Fibroblast of pulmonary artery (primary cell): Measurements from ENCODE around the gene ODAD2.

ENCODE experiments used
- DNase-seq: peaks from one replicate; pipeline ENCODE4 v3.0.0-alpha.2; 2010; ENCODE audit warnings: low read depth
- H3K4me3 ChIP-seq: replicated peaks from 2 replicates; pipeline ENCODE4 v1.5.1; 2011; ENCODE audit warnings: low read depth, mild to moderate bottlenecking, control low read depth, low read length, moderate library complexity
- CTCF ChIP-seq: IDR thresholded peaks from 2 replicates; pipeline ENCODE4 v1.5.1; 2011; ENCODE audit warnings: mild to moderate bottlenecking, control low read depth, low read length, inconsistent platforms; ENCODE audit errors: missing control alignments

ODAD2 gene

GRCh38 chr10:27857616-27858015 lies 141.3 kb downstream of the ODAD2 start:
- no peak for DNase-seq
- TF ChIP-seq CTCF, result no peak
- H3K4me3 ChIP-seq, result no peak overlapping the region

GRCh38 chr10:27844223-27844622 lies 154.7 kb downstream of the ODAD2 start:
- H3K4me3 ChIP-seq, result no peak overlapping the region
- no peak for TF ChIP-seq CTCF
- no peak for DNase-seq

- H3K4me3 ChIP-seq, result no peak overlapping the region
- DNase-seq, result no peak
- no peak for TF ChIP-seq CTCF
These were observed 160.0 kb downstream of the ODAD2 start for GRCh38 chr10:27838901-27839300.

GRCh38 chr10:27838361-27838760 lies 160.5 kb downstream of the ODAD2 start:
- H3K4me3 ChIP-seq, result no peak overlapping the region
- TF ChIP-seq CTCF, result no peak
- no peak for DNase-seq

GRCh38 chr10:27834476-27834875 lies 164.4 kb downstream of the ODAD2 start:
- H3K4me3 ChIP-seq, result no peak overlapping the region
- TF ChIP-seq CTCF, result no peak
- DNase-seq, result no peak

- no peak for DNase-seq
- H3K4me3 ChIP-seq, result no peak overlapping the region
- no peak for TF ChIP-seq CTCF
These were observed 165.1 kb downstream of the ODAD2 start for GRCh38 chr10:27833792-27834191.

GRCh38 chr10:27832826-27833225 lies 166.1 kb downstream of the ODAD2 start:
- TF ChIP-seq CTCF, result no peak
- DNase-seq, result no peak
- no peak overlapping the region for H3K4me3 ChIP-seq
